D341Med (cell line): Measurements from ENCODE around the gene CIAO2B.

Experiments
- DNase-seq: peaks from one replicate; pipeline ENCODE4 v3.0.0; 2012; ENCODE audit warnings: low spot score

The CIAO2B gene

DNA sequence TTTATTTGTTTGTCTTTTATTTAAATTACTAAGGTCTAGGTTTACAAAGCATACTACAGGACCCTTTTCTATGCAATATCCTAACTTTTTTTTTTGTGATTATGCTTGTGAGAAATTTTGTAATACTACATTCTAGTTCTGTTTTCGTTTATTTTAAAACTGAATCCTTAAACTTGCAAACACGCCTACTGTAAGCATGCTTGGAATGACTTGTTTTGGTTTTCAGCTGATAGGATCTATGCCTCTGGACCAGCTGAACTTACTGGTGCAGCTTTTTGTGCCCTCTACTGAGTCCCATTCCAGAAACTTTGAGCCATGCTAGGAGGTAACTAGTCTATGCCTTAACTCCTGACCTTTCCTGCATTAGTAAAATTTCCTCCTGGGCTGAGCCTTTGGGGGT is 47.9 kb downstream of the CIAO2B start:
- DNase-seq: no peak

DNA sequence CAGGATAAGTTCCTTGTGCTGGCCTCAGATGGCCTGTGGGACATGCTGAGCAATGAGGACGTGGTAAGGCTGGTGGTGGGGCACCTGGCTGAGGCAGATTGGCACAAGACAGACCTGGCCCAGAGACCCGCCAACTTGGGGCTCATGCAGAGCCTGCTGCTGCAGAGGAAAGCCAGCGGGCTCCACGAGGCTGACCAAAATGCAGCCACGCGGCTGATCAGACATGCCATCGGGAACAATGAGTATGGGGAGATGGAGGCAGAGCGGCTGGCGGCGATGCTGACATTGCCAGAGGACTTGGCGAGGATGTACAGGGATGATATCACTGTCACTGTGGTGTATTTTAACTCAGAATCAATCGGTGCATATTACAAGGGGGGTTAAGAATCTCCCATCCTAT is 48.7 kb downstream of the CIAO2B start:
- DNase-seq: no peak

DNA sequence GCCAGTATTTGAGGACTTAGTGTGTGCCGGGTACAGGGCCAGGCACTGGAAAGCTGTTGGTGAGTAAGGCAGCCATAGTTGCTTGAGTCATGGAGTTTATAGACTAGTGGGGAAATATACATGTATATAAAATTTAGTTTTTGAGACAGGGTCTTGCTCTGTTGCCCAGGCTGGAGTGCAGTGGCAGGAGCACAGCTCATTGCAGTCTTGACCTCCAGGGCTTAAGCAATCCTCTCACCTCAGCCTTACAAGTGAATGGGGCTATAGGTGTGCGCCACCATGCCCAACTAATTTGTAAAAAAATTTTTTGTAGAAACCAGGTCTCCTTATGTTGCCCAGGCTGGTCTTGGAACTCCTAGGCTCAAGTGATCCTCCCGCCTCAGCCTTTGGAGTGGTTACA is 51.5 kb downstream of the CIAO2B start:
- DNase-seq: no peak
